HuH-7.5 (cell line): Measurements from ENCODE around the gene MAP3K3.
"Not testable (repeated sequence)": the region's sequence is repeated elsewhere in the genome, so short reads cannot be mapped to it uniquely, and the experiment has no call there.

Experiments
- DNase-seq: peaks from one replicate; pipeline ENCODE4 v3.0.0; 2011; ENCODE audit warnings: low spot score

Gene MAP3K3

DNA sequence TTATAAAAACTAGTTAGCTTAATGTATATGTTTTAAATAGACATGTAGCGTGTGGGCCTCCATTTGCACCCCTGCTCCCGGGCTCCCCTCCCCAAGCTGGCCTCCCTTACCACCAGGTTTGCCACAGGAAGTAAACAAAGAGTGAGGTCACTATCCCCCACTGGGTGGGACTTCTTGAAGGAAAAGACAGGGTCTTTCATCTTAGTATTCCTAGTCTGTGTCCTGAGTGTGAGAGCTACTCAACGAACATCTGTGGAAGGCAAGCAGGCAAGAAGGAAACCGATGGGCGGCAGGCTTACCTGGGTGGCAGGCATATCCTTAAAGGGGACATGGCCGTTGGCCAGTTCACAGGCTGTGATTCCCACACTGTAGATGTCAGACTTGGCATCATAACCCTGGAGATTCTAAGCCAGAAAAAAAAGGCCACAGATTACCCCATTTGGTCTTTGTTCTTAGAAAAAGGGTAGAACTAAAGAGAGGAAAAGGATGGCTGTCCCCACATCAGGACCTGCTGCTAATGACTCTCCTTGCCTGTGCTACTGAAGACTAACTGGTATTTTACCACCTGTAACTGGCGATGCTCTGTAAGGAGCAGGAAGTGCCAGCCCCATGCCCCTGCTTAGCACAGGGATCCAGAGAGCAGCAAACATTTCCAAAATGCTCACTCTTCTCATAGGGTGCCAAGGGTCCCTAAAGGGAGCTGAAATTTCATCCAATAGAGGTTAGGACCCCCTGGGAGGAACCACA, 84.3 kb downstream of the MAP3K3 start:
- no peak for DNase-seq

DNA sequence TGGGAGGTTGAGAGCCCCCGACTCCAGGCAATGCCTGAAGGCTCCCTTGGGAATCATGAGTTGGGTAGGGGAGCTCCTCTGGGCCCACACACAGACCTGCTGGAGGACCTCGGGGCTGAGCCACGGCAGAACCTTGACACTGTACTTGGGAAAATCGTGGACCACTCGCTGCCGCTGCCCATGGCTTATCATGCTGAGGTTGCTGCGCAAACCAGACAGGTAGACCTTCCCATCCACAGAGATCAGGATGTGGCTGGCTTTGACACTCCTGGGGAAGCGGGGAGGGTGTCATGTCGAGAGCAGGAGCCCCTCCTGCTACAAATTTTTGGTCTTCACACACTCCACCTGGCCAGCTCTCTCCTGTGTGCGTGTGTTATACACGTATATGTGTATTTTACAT, 84.9 kb downstream of the MAP3K3 start:
- no peak for DNase-seq

DNA sequence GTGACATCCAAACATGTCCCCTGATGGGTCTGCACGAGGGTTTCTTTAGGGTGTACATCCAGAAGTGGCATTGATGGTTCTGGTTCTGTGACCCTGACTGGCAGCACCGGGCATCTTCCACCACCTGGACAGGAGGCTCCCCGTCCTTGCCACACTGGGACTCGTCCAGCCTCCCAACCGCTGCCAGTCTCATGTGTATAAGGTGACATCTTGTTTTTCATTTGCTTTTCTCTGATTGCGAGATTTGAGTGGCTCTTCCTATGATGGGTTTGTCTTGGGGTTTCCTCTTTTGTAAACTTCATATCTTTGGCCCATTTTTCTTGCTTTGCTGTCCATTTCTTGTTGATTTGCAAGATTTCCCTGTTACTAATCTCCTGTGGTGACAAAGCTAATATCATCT, 86.9 kb downstream of the MAP3K3 start:
- no peak for DNase-seq

DNA sequence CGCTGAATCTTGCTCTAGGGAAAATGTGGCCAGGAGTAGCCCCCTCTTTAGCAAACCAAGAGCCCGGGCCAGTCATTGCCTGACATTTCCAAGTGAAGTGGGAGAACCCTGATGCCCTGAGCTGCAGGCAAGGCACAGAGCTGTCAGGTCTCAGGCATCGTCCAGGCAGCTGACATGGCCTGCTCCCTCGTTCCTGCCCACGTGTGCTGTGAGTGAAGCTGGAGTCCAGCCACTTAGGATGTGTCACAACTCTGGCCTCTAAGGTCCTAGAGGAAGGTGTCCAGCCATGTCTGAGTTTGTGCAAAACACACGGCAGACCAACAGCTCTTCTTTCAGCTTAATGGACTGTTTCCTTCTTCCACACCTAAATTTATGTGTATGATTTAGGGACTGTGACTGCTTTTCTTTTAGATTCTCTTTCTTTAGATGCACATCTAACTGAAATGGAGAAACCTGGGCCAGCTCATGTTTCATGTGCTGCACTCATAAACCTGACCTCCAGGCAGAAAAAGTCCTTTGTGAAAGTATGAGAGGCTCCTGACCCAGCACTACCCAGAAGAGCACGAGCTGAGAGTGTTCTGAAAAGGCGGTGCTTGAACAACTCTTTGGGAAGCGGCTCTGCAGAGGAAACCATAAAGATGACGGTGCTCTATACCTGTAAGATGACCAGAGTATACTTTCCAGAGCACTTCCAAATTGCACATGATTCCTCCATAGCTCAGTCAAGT, 92.5 kb downstream of the MAP3K3 start:
- no peak for DNase-seq

DNA sequence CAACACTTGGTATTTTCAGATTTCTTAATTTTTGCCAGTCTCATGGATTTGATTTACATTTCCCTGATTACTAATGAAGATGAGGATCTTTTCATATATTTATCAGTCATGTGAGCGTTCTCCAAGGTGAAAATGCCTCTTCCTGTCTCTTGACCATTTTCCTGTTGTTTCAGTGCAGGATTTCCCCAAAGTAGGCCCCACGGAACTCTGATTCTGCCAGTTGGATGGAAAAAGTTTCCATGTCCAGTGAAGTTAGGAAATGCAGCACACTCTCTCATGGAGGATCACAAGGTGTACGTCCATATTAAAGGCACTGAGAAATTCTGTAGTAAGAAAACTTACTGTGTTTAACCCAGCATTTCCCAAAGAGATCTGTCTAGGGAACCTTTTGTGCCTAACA, 94.2 kb downstream of the MAP3K3 start:
- no peak for DNase-seq

DNA sequence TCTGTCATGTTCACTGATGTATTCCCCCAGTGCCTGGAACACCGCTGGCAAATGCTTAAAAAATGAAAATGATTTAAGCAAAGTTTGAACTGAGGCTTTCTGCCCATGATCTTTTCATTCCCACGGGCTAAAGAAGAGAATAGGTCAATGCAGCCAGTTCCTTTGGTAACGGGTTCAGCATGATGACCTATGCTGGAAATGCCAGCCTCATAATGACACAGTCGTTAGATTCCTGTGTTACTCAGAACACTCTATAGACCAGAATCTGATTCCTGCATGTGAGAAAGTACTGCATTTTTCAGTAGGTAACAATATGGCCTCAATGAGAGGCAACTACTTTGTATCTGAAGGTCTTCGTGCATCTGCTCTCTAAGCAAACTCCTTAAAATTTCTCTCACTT, 96.8 kb downstream of the MAP3K3 start:
- no peak for DNase-seq

DNA sequence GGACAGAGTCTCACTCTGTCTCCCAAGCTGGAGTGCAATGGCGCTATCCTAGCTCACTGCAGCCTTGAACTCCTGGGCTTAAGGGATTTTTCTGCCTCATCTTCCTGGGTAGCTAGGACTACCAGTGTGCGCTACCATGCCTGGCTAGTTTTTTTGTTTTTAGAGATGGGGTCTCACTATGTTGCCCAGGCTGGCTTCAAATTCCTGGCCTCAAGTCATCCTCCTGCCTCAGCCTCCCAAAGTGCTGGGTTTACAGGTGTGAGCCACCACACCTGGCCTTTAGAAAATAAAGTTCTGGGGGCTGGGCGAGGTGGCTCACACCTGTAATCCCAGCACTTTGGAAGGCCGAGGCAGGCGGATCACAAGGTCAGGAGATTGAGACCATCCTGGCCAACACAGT, 98.0 kb downstream of the MAP3K3 start:
- DNase-seq = not testable (repeated sequence)

DNA sequence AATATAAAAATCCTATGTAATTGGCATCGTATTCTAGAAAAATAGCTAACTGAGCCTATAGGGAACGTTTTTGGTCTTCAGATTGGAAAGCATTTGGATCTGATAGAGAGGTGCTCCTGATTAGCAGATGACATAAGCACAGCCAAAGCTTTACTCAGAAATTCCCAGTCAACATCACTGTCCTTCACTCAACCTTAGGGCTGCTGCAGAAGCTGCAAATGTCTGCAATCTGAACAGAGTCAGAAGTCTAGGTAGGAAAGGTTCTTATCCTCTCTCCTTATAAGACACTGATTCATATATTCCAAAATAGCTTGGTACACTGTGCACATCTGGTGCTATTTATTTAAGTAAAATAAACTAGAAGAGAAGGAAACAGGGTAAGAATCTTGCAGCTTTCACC, 100.2 kb downstream of the MAP3K3 start:
- no peak for DNase-seq

DNA sequence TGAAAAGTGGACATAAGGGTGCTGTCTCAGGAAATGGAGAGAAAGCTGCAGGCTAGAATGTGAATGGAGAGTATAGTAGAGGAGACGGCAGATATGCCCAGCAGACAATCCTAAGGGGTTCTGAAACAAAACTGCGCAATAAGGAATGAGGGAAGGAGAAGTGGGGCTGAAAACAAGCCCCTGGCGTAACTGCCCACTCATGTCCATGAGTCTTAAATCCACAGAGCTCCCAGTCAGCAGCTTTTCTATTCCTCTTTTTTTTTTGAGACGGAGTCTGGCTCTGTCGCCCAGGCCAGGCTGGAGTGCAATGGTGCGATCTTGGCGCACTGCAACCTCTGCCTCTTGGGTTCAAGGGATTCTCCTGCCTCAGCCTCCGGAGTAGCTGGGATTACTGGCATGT, 113.5 kb downstream of the MAP3K3 start:
- no peak for DNase-seq

DNA sequence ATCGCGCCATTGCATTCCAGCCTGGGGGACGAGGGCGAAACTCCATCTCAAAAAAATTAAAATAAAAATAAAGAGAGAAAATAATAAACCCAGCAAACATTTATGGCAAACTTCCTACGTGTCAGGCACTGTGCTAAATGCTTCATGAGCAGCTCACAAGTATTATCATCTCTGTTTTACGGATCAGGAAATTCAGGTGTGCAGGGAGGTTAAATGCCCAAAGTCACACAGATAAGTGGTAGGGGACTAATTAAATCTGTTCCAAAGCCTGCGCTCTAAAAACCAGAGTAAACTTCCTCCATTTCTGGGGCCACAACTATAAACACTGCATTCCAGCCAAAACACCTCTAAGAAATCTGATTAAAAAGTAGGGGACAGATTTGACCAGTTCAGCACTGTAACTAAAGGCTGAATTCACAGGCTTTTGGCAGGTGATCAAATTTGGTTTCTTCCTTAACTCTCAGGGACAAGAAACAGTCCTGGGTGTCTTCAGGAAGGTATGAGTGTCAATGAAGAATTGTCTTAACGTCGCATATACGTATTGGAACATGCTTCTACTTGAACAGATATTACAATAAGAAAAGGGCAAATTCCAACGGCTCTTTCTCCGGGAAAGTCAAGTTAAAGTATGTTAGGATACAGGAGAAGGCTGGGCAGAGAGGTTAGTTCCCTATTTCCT, 118.4 kb downstream of the MAP3K3 start:
- DNase-seq = no peak

DNA sequence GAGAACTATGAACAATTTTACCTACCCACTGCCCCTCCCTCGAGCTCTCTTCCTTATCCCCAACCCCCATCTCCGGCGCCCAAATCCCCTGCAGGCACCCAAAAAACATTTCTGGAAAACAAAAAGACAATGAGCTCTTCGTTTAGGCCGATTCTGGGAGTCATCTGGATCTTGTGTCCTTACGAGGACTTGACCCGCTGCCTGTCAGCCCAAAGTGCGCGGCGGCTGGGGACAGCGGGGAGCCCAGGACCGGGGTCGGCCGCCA, 118.9 kb downstream of the MAP3K3 start:
- no peak for DNase-seq

DNA sequence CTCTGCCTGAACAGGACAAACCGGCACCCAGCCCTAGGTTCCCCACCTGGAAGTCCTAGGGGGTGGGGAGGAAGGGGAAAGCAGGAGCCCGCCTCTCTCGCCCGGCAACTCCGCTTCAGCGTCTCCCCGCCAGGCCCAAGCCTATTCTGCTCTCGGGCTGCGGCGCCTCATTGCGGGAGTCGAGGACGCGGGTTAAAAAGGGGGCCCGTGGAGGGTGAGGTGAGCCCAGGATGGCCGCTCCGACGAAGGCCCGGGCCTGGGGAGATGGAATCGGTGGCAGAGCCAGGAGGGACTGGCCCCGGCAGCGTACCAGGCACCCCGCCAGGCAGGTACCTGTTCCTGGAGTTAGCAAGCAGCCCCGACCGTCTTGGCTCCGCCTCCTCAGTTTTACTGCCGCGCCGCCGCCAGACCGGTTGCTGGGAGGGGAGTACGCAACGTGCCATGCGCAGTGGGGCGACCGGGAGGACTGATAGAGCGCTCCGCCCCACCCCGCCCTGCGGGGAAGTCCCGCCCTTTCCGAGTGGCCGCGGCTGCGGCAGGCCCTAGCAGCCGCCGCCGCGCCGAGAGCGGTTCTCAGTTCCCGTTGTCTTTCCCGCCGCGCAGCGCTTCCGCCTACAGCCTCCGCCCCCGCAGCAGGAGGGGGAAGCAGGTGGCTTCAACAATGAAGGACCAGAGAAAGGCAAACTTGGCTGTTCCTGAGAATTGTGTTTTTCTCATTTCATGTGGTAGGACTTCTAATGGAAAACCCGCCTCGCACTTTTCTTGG, 119.4 kb downstream of the MAP3K3 start, which contains the start of gene STRADA:
STRADA (minus strand) TSS at position 392 of the 766 bp plus-strand sequence. CDS start 13,430 bp downstream, outside the sequence.
- DNase-seq = peak; percentile 92
